Liver (tissue), 9 donors: ENCODE results near the gene KIF26B. TPM values are rescaled to one million over a fixed set of nuclear protein-coding genes. Genes with fewer than 3 reads are reported as not detected.

Experiments used
- DNase-seq: peaks from one replicate; pipeline ENCODE4 v3.0.0-alpha.2; 2017; ENCODE audit warnings: low spot score
- H3K27ac ChIP-seq, 2 donors: one replicate each; pipeline ENCODE4 v1.7.0; 2013; ENCODE audit warnings: inconsistent platforms in 2 of 2, low read length in 2 of 2, control low read depth in 1 of 2, low read depth in 1 of 2, mild to moderate bottlenecking in 1 of 2
- H3K27me3 ChIP-seq, 4 donors: one replicate each; pipeline versions ENCODE4 v1.6.1 to v1.7.0; 2013; ENCODE audit warnings: low read length in 3 of 4, inconsistent platforms in 1 of 4, mild to moderate bottlenecking in 1 of 4, moderate library complexity in 1 of 4; ENCODE audit not compliant: control insufficient read depth in 4 of 4, insufficient read depth in 4 of 4
- H3K36me3 ChIP-seq, 4 donors: one replicate each; pipeline versions ENCODE4 v1.6.1 to v1.7.0; 2013; ENCODE audit warnings: low read length in 3 of 4, mild to moderate bottlenecking in 3 of 4, low read depth in 1 of 4, moderate library complexity in 1 of 4; ENCODE audit not compliant: control insufficient read depth in 4 of 4, insufficient read depth in 3 of 4
- H3K4me1 ChIP-seq, 4 donors: one replicate each; pipeline versions ENCODE4 v1.6.1 to v1.7.0; 2013; ENCODE audit warnings: low read length in 3 of 4, mild to moderate bottlenecking in 3 of 4, moderate library complexity in 1 of 4; ENCODE audit not compliant: control insufficient read depth in 4 of 4, insufficient read depth in 4 of 4
- H3K4me3 ChIP-seq, 3 donors: one replicate each; pipeline versions ENCODE4 v1.6.1 to v1.7.0; 2013; ENCODE audit warnings: low read length in 3 of 3, control low read depth in 1 of 3, low read depth in 1 of 3, mild to moderate bottlenecking in 1 of 3
- H3K9ac ChIP-seq, 2 donors: one replicate each; pipeline ENCODE4 v1.7.0; 2013; ENCODE audit warnings: low read length in 2 of 2, mild to moderate bottlenecking in 2 of 2, moderate library complexity in 2 of 2, control low read depth in 1 of 2, low read depth in 1 of 2
- H3K9me3 ChIP-seq, 4 donors: one replicate each; pipeline versions ENCODE4 v1.6.1 to v1.7.0; 2013; ENCODE audit warnings: low read length in 3 of 4; ENCODE audit not compliant: control insufficient read depth in 4 of 4
- ATF3 ChIP-seq: IDR thresholded peaks from 2 replicates; pipeline ENCODE4 v1.6.1; 2016; ENCODE audit warnings: antibody characterized with exemption
- CTCF ChIP-seq: fragments of 150-350 bp; IDR thresholded peaks from 2 replicates; pipeline ENCODE4 v1.5.1; 2017; ENCODE audit warnings: improper control_type of control experiment, low read depth, low read length; ENCODE audit not compliant: missing input control
- EGR1 ChIP-seq, 2 donors: IDR thresholded peaks; 2 replicates each; pipeline ENCODE4 v1.6.1; 2016 to 2018; ENCODE audit warnings: antibody characterized with exemption in 2 of 2, low read depth in 2 of 2
- FOXA1 ChIP-seq: IDR thresholded peaks from 2 replicates; pipeline ENCODE4 v1.6.1; 2016; ENCODE audit warnings: antibody characterized with exemption
- FOXA2 ChIP-seq: IDR thresholded peaks from 2 replicates; pipeline ENCODE4 v1.6.1; 2016; ENCODE audit warnings: antibody characterized with exemption
- GABPA ChIP-seq, 2 donors: IDR thresholded peaks in 1 of 2; conservative IDR thresholded peaks in 1 of 2; 2 replicates each; pipeline ENCODE4 v1.6.1; 2016; ENCODE audit warnings: antibody characterized with exemption in 2 of 2, mild to moderate bottlenecking in 1 of 2, moderate library complexity in 1 of 2
- HNF4A ChIP-seq, 2 donors: conservative IDR thresholded peaks; 2 replicates each; pipeline ENCODE4 v1.6.1; 2016; ENCODE audit warnings: antibody characterized with exemption in 2 of 2, mild to moderate bottlenecking in 2 of 2
- JUND ChIP-seq, 2 donors: IDR thresholded peaks; 2 replicates each; pipeline ENCODE4 v1.6.1; 2016; ENCODE audit warnings: antibody characterized with exemption in 2 of 2
- NR2F2 ChIP-seq: IDR thresholded peaks from 2 replicates; pipeline ENCODE4 v1.6.1; 2016; ENCODE audit warnings: antibody characterized with exemption
- RAD21 ChIP-seq, 2 donors: IDR thresholded peaks; 2 replicates each; pipeline ENCODE4 v1.6.1; 2016; ENCODE audit warnings: antibody characterized with exemption in 2 of 2, mild to moderate bottlenecking in 2 of 2
- RXRA ChIP-seq, 2 donors: IDR thresholded peaks; 2 replicates each; pipeline ENCODE4 v1.6.1; 2017 to 2018; ENCODE audit warnings: antibody characterized with exemption in 2 of 2, mild to moderate bottlenecking in 1 of 2
- SP1 ChIP-seq: IDR thresholded peaks from 2 replicates; pipeline ENCODE4 v1.6.1; 2018; ENCODE audit warnings: antibody characterized with exemption, mild to moderate bottlenecking
- YY1 ChIP-seq: IDR thresholded peaks from 2 replicates; pipeline ENCODE4 v1.6.1; 2016; ENCODE audit warnings: antibody characterized with exemption, mild to moderate bottlenecking
- ZBTB33 ChIP-seq: IDR thresholded peaks from 2 replicates; pipeline ENCODE4 v1.6.1; 2016; ENCODE audit warnings: antibody characterized with exemption
- WGBS: extraction: QIAGEN DNeasy Blood & Tissue Kit; methylation state at CpG from one replicate; pipeline ENCODE4 v1.1.7; 2013; 5-methylcytosine and 5-hydroxymethylcytosine counted together
- polyA plus RNA-seq, 2 donors: library from polyadenylated mRNA; stranded (reverse) in 1 of 2; unstranded in 1 of 2; fragments of 200-250 nt in 1 of 2; fragments of >200 nt in 1 of 2; fragmentation: Nextera tagmentation in 1 of 2; extraction: Ambion mirVana in 1 of 2; gene quantifications; one replicate each; pipeline versions ENCODE4 v1.2.1 to v1.2.3, GENCODE V29; 2013 to 2015
- total RNA-seq, 2 donors: library from RNA; depleted of rRNA; stranded (reverse); fragments of >200 nt; gene quantifications; one replicate each; pipeline ENCODE4 v1.2.3, GENCODE V29; 2014
- TF ChIP-seq, protein P1 (sequence below): IDR thresholded peaks from 2 replicates; pipeline ENCODE4 v1.6.1; 2016; ENCODE audit warnings: antibody characterized with exemption
- donor health status: healthy.
- donor health status: healthy.
- donor health status: healthy.
- donor health status: healthy.
- donor health status: healthy.

KIF26B gene
- total and polyA plus RNA-seq, 4 donors, result 0.10 to 1.7 (median 0.34) TPM

GRCh38 chr1:245684571-245684970, 529.8 kb downstream of the KIF26B start:
- Histone ChIP-seq H3K9ac (no peak overlapping the region), H3K4me1 (no peaks in the 10 kb centered on the region), H3K27me3 (no peaks in the 10 kb centered on the region), H3K4me3 (no peak overlapping the region), H3K36me3 (no peaks in the 10 kb centered on the region), H3K27ac (no peak overlapping the region), H3K9me3 (no peaks in the 10 kb centered on the region)
- TF ChIP-seq ATF3 (no peak), NR2F2 (no peak)
- DNase-seq, result no peak
- WGBS, result 91% methylated on average over 7 of the region's 7 CpGs

- H3K27ac ChIP-seq, result no peak overlapping the region
- WGBS, result 93% methylated on average over 45 of the region's 45 CpGs
- no peak overlapping the region for H3K9ac ChIP-seq
- no peak overlapping the region for H3K4me3 ChIP-seq
- H3K27me3 ChIP-seq, result no peaks in the 10 kb centered on the region
- TF ChIP-seq FOXA1 (no peak), SP1 (no peak), RAD21 (IDR thresholded peaks at IDR 0.05) (no peak), ATF3 (no peak), GABPA (IDR thresholded peaks at IDR 0.05 in 1 of 2, conservative IDR thresholded peaks at IDR 0.05 in 1 of 2) (no peak), EGR1 (IDR thresholded peaks at IDR 0.05; ENCODE audit: low read depth in 2 of 2) (no peak), JUND (IDR thresholded peaks at IDR 0.05) (no peak), ZBTB33 (no peak)
- no peaks in the 10 kb centered on the region for H3K4me1 ChIP-seq
- DNase-seq, result no peak
- no peaks in the 10 kb centered on the region for H3K36me3 ChIP-seq
- H3K9me3 ChIP-seq, result no peaks in the 10 kb centered on the region
These were observed 530.5 kb downstream of the KIF26B start for GRCh38 chr1:245685111-245685810.

- no peak overlapping the region for H3K4me3 ChIP-seq
- H3K4me1 ChIP-seq, result no peaks in the 10 kb centered on the region
- H3K9me3 ChIP-seq, result no peaks in the 10 kb centered on the region
- 91% methylated on average over 25 of the region's 25 CpGs for WGBS
- no peaks in the 10 kb centered on the region for H3K36me3 ChIP-seq
- no peak overlapping the region for H3K9ac ChIP-seq
- H3K27ac ChIP-seq, result no peak overlapping the region
- H3K27me3 ChIP-seq, result no peaks in the 10 kb centered on the region
- no peak for DNase-seq
- TF ChIP-seq NR2F2, result no peak
- no peak for TF ChIP-seq RAD21 (IDR thresholded peaks at IDR 0.05)
- no peak for TF ChIP-seq CTCF
- TF ChIP-seq HNF4A (conservative IDR thresholded peaks at IDR 0.05), result no peak
- no peak for TF ChIP-seq YY1
- TF ChIP-seq JUND (IDR thresholded peaks at IDR 0.05), result no peak
- TF ChIP-seq RXRA (IDR thresholded peaks at IDR 0.05), result no peak
- no peak for TF ChIP-seq GABPA (IDR thresholded peaks at IDR 0.05 in 1 of 2, conservative IDR thresholded peaks at IDR 0.05 in 1 of 2)
- no peak for TF ChIP-seq ZBTB33
- TF ChIP-seq FOXA2, result no peak
- TF ChIP-seq, protein P1, sequence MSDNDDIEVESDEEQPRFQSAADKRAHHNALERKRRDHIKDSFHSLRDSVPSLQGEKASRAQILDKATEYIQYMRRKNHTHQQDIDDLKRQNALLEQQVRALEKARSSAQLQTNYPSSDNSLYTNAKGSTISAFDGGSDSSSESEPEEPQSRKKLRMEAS, result no peak
- TF ChIP-seq ATF3, result no peak
- no peak for TF ChIP-seq SP1
These were observed 531.2 kb downstream of the KIF26B start for GRCh38 chr1:245686006-245686405.
